SK-N-MC (cell line): ENCODE results near the gene DUSP1.

Experiments
- EZH2 ChIP-seq: fragments of 200-600 bp; sonication (generic); IDR thresholded peaks from one replicate; pipeline ENCODE4 v1.6.1; 2017; ENCODE audit warnings: antibody characterized with exemption
- POLR2AphosphoS5 ChIP-seq: IDR thresholded peaks from 2 replicates; pipeline ENCODE4 v1.6.1; 2012; ENCODE audit warnings: mild to moderate bottlenecking, low read depth, low read length, borderline replicate concordance

- no peak for TF ChIP-seq EZH2
- TF ChIP-seq POLR2AphosphoS5: no peak
Measured at GRCh38 chr5:172820046-172820767, 49.2 kb upstream of the DUSP1 start.
